MV-4-11 (cell line): ENCODE data around the gene GPR34.

Experiments used
- DNase-seq: peaks from one replicate; lab custom pipeline; 2025; lab: John Stamatoyannopoulos, UW

GPR34 gene

GRCh38 chrX:41734530-41734929, 45.8 kb downstream of the GPR34 start:
- DNase-seq = peak; percentile 12

GRCh38 chrX:41737065-41737464, 48.3 kb downstream of the GPR34 start:
- DNase-seq = peak; percentile 76

- DNase-seq = no peak
These were observed 51.1 kb downstream of the GPR34 start for GRCh38 chrX:41739871-41740270.
